GM19099 (cell line): Measurements from ENCODE around the gene BATF3.

Experiments
- POLR2A ChIP-seq: IDR thresholded peaks from 3 replicates; pipeline ENCODE4 v1.6.1; 2011; ENCODE audit warnings: low read depth; ENCODE audit not compliant: insufficient read length; ENCODE audit errors: extremely low read depth

The BATF3 gene

GRCh38 chr1:212699625-212700222 is at the start of gene BATF3:
Gene BATF3, minus strand, starts transcription at chr1:212699840. Its CDS starts 78 bp downstream, at chr1:212699762.
- TF ChIP-seq POLR2A, result peak; percentile 30

- TF ChIP-seq POLR2A, result no peak
Observed at GRCh38 chr1:212746546-212746945, 46.9 kb upstream of the BATF3 start.

GRCh38 chr1:212745303-212745702 is 45.7 kb upstream of the BATF3 start:
- TF ChIP-seq POLR2A, result no peak

GRCh38 chr1:212743901-212744475 is 44.3 kb upstream of the BATF3 start:
- TF ChIP-seq POLR2A, result no peak

GRCh38 chr1:212738330-212738729 is 38.7 kb upstream of the BATF3 start:
- TF ChIP-seq POLR2A, result no peak

GRCh38 chr1:212737559-212737958 is 37.9 kb upstream of the BATF3 start:
- no peak for TF ChIP-seq POLR2A

GRCh38 chr1:212733109-212733508 is 33.5 kb upstream of the BATF3 start:
- TF ChIP-seq POLR2A, result no peak

- no peak for TF ChIP-seq POLR2A
Observed at GRCh38 chr1:212731630-212732029, 32.0 kb upstream of the BATF3 start.

- no peak for TF ChIP-seq POLR2A
Observed at GRCh38 chr1:212728606-212729005, 29.0 kb upstream of the BATF3 start.

GRCh38 chr1:212727386-212728181 is 27.9 kb upstream of the BATF3 start:
- no peak for TF ChIP-seq POLR2A

GRCh38 chr1:212722270-212722957 is 22.8 kb upstream of the BATF3 start:
- no peak for TF ChIP-seq POLR2A

- TF ChIP-seq POLR2A, result no peak
Observed at GRCh38 chr1:212721388-212722247, 22.0 kb upstream of the BATF3 start.

- no peak for TF ChIP-seq POLR2A
Observed at GRCh38 chr1:212719633-212720032, 20.0 kb upstream of the BATF3 start.

GRCh38 chr1:212718499-212718898 is 18.9 kb upstream of the BATF3 start:
- no peak for TF ChIP-seq POLR2A
